ENCODE data around the gene CAMSAP1.
"Not testable (repeated sequence)": the region's sequence is repeated elsewhere in the genome, so short reads cannot be mapped to it uniquely, and the experiment has no call there.

The CAMSAP1 gene

DNA sequence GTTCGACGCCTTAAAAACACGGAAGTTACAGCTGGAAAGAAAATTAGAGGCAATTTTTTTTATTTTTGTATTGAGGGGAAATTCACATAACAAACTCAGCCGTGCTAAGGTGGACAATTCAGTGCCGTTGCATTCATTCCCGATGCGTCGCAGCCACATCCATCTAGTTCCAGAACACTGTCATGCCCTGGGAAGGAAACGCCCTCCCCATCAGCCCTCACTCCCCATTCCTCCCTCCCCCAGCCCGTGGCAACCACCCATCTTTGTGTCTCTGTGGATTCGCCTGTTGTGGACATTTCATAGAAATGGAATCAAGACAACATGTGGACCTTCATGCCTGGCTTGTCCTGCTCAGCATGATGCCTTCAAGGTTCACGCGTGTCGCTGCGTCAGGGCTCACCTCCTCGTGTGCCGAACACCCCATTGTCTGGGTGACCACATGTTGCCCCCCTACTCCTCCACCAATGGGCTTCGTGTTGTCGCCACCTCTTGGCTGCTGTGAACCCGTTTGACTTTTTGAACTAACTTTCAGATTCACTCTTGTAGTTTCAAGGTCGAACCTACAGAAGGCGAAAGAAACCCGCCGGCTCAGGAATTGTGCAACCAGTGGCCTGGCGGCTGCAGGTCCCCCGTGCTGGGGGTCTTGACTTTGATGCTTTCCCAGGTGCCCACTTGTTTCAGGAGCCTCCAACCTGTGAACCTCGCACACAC is 17.4 kb upstream of the CAMSAP1 start:
- TF ChIP-seq, protein P1, sequence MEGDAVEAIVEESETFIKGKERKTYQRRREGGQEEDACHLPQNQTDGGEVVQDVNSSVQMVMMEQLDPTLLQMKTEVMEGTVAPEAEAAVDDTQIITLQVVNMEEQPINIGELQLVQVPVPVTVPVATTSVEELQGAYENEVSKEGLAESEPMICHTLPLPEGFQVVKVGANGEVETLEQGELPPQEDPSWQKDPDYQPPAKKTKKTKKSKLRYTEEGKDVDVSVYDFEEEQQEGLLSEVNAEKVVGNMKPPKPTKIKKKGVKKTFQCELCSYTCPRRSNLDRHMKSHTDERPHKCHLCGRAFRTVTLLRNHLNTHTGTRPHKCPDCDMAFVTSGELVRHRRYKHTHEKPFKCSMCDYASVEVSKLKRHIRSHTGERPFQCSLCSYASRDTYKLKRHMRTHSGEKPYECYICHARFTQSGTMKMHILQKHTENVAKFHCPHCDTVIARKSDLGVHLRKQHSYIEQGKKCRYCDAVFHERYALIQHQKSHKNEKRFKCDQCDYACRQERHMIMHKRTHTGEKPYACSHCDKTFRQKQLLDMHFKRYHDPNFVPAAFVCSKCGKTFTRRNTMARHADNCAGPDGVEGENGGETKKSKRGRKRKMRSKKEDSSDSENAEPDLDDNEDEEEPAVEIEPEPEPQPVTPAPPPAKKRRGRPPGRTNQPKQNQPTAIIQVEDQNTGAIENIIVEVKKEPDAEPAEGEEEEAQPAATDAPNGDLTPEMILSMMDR (IDR thresholded peaks at IDR 0.05; ENCODE audit: control insufficient read depth, insufficient read depth, low read depth, low read length, missing control alignments): no peak
- no peak overlapping the region for H3K4me3 ChIP-seq (ENCODE audit: control insufficient read depth, low read depth, low read length)
- no peak for DNase-seq (ENCODE audit: low read depth)

DNA sequence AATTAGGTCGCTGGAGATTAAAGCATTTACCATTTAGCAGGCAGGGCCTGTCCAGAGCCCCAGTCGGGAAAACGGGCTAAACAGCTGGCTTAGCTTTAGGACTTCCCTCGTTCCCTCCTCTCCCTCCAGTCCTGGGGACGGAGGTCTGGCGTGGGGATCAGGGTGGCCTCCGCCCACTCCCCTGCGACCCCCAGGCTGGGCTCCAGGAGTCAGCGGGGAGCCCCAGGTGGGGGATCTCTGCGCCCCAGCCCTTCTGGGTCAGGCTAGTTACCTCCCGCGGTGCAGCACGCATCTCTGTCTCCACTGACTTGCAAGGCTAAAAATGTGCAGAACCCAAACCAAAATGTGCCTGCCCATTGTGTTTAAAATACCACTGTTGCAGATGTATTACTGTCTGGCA is 16.2 kb upstream of the CAMSAP1 start:
- DNase-seq (ENCODE audit: low read depth): no peak
- H3K4me3 ChIP-seq (ENCODE audit: control insufficient read depth, low read depth, low read length): no peak overlapping the region
- TF ChIP-seq, protein P1 (IDR thresholded peaks at IDR 0.05; ENCODE audit: control insufficient read depth, insufficient read depth, low read depth, low read length, missing control alignments): no peak

DNA sequence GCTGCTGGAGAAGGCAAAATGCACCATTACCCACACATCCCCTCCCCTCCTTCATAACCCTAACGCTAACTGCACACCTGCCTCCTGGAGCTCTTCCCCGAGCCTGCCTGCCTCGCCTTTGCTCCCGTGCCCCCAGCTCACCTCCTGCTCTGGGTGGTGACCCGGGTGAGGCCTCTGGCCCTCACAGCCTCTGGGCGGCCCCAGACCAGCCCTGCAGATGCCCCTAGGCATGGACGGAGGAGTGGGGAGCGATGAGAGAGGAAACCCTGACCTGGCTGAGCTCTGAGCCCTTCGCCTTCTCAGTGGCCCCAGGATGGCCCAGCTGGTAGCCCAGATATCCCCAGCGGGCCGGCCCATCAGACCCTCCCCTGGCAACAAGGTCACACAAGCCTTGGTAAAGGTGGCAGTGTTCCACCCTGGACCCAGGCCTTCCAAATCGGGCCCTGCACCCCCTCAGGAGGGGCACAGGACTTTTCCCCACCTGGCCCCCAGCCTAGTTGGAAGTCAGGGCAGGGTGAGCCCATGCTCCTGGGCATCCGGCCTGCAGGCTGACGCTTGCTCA is 14.5 kb upstream of the CAMSAP1 start:
- no peak for DNase-seq (ENCODE audit: low read depth)
- H3K4me3 ChIP-seq (ENCODE audit: control insufficient read depth, low read depth, low read length): no peak overlapping the region
- TF ChIP-seq, protein P1 (IDR thresholded peaks at IDR 0.05; ENCODE audit: control insufficient read depth, insufficient read depth, low read depth, low read length, missing control alignments): no peak

DNA sequence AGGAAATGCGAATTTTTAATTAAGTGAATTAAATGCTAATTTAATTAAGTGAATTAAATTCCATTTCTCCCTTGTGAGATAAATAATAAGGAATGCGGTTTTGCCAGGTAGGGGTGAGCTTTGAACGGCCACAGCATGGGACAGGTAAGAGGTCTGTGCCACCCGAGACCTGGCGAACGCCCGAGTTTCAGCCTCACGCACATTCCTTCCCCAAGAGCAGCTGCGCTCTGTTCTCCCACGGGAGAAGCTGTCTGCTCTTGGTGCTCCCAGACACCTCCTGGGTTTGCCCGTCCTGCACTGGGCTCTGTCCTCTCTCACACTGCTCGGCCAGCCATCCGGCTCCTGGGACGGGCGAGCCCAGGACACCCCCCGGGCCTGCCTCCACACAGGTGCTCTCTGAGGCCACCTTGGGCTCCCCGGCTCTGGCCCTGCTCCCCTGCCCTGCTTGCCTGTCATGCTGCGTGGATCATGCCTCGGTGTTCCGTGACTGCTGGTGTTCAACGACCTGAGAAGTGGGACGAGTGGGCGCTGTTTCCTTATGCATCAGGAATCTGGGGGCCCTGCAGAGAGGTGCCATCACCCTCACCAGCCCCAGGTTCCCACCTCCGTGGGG is 13.7 kb upstream of the CAMSAP1 start:
- no peak overlapping the region for H3K4me3 ChIP-seq (ENCODE audit: control insufficient read depth, low read depth, low read length)
- no peak for DNase-seq (ENCODE audit: low read depth)
- TF ChIP-seq, protein P1 (IDR thresholded peaks at IDR 0.05; ENCODE audit: control insufficient read depth, insufficient read depth, low read depth, low read length, missing control alignments): no peak

DNA sequence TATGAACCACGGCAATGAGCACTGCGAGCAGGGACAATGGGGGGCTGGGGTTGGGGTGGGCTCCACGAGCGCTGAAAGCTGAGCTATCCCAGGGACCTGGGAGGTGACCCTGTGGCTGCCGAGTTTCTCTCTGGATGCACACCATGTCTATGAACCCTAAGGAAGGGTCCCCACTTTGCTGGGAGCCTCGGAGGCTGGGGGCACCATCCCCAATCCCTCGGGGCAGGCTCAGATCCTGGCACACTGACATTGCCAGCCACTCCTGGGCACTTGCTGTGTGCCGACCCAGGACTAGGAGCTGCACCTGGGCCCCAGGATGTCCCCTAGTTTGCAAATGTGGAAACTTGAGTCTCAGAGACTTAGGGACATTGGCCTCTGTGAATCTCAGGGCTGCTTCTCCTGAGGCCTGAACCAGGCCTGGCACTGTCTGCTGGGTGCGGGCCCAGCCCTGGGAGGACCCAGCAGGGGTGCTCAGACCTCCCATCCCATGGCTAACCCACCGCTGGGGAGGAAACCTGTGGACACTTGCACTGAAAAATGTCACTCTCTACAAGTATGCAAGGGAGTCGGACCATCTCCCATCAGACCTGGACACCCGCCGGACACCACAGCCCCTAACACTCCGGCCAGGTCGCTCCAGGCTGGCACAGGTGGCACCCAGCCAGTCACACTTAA is 13.0 kb upstream of the CAMSAP1 start:
- H3K4me3 ChIP-seq (ENCODE audit: control insufficient read depth, low read depth, low read length): no peak overlapping the region
- TF ChIP-seq, protein P1 (IDR thresholded peaks at IDR 0.05; ENCODE audit: control insufficient read depth, insufficient read depth, low read depth, low read length, missing control alignments): no peak
- DNase-seq (ENCODE audit: low read depth): no peak

DNA sequence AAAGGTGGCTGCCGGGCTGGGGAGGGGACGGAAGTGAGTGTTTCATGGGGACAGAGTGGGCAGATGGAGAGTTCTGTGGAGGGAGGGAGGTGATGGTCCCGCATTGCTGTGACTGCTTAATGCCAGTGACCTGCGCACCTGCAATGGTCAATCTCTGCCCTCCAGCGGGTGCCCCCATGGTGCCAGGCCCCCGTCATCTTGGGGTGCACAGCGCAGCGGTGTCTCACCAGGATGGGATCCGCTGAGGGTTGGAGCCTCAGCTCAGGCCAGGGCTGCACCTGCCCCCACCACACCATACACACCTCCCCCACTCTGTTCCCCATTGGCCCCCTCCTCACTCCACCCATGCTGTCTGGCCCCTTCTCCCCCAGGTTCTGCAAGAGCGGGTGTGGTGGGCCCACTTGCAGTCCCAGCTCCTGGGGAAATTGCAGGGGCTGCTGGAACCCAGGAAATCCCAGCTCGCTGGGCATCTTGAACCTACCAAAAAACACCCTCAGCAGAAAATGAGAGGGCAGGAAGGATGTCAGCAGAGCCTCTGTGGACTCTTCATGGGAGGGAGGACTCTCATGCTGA is 12.1 kb upstream of the CAMSAP1 start:
- TF ChIP-seq, protein P1 (IDR thresholded peaks at IDR 0.05; ENCODE audit: control insufficient read depth, insufficient read depth, low read depth, low read length, missing control alignments): no peak
- DNase-seq (ENCODE audit: low read depth): no peak
- H3K4me3 ChIP-seq (ENCODE audit: control insufficient read depth, low read depth, low read length): no peak overlapping the region

DNA sequence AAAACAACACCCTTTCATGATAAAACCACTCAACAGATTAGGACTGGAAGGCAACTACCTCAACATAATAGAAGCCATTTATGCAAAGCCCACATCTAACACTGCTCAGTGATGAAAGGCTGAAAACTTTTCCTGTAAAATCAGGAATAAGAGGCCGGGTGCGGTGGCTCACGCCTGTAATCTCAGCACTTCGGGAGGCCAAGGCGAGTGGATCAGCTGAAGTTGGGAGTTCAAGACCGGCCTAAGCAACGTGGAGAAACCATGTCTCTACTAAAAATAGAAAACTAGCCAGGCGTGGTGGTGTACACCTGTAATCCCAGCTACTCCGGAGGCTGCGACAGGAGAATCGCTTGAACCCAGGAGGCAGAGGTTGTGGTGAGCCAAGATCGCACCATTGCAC is 8.9 kb upstream of the CAMSAP1 start:
- H3K4me3 ChIP-seq (ENCODE audit: control insufficient read depth, low read depth, low read length); DNase-seq (ENCODE audit: low read depth): not testable (repeated sequence)
